ENCODE results near the gene MKLN1.

The MKLN1 gene

DNA sequence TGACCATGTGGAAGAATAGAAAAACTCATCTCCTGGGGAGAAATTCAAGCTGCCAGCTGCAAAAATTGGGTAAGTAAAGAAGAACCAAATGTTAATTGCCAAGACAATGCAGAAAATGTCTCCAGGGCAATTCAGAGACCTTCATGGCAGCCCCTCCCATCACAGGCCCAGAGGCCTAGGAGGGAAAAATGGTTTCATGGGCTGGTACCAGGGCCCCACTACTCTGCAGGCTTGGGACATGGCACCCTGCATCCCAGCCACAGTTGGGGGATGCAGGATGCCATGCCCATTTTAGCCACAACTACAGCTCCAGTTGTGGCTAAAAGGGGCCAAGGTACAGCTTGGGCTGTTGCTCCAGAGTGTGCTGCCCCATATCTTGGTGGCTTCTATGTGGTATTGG lies 20.9 kb upstream of the MKLN1 start:
- Histone ChIP-seq H3K79me2 (ENCODE audit: insufficient read depth, low read depth) (no peaks in the 10 kb centered on the region), H2AFZ (ENCODE audit: low read depth) (no peak overlapping the region), H3K9ac (no peak overlapping the region), H3K4me2 (no peak overlapping the region), H3K27ac (no peak overlapping the region), H3K36me3 (ENCODE audit: insufficient read depth) (no peaks in the 10 kb centered on the region), H3K27me3 (ENCODE audit: insufficient read depth, low read depth) (no peaks in the 10 kb centered on the region), H4K20me1 (ENCODE audit: insufficient read depth) (no peaks in the 10 kb centered on the region), H3K4me1 (ENCODE audit: low read depth, poor library complexity, severe bottlenecking) (no peaks in the 10 kb centered on the region), H3K4me3 (IDR thresholded peaks at IDR 0.05; ENCODE audit: insufficient read depth, low read depth, low read length) (no peak overlapping the region)
- TF ChIP-seq, protein P1, sequence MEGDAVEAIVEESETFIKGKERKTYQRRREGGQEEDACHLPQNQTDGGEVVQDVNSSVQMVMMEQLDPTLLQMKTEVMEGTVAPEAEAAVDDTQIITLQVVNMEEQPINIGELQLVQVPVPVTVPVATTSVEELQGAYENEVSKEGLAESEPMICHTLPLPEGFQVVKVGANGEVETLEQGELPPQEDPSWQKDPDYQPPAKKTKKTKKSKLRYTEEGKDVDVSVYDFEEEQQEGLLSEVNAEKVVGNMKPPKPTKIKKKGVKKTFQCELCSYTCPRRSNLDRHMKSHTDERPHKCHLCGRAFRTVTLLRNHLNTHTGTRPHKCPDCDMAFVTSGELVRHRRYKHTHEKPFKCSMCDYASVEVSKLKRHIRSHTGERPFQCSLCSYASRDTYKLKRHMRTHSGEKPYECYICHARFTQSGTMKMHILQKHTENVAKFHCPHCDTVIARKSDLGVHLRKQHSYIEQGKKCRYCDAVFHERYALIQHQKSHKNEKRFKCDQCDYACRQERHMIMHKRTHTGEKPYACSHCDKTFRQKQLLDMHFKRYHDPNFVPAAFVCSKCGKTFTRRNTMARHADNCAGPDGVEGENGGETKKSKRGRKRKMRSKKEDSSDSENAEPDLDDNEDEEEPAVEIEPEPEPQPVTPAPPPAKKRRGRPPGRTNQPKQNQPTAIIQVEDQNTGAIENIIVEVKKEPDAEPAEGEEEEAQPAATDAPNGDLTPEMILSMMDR (conservative IDR thresholded peaks at IDR 0.05; ENCODE audit: low read depth, low read length) = no peak

DNA sequence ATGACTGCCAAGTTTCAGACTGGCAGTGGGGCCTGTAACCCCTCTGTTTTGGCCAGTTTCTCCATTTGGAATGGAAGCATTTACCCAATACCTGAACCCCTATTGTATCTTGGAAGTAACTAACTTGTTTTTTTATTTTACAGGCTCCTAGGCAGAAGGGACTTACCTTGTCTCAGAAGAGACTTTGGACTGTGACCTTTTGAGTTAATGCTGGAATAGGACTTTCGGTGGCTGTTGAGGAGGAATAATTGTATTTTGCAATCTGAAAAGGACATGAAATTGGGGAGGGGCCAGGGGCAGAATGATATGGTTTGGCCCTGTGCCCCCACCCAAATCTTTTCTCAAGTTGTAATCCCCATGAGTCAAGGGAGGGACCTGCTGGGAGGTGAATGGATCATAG lies 20.0 kb upstream of the MKLN1 start:
- Histone ChIP-seq H3K9ac (no peak overlapping the region), H3K4me2 (no peak overlapping the region), H3K4me1 (ENCODE audit: low read depth, poor library complexity, severe bottlenecking) (no peaks in the 10 kb centered on the region), H2AFZ (ENCODE audit: low read depth) (no peak overlapping the region), H3K4me3 (IDR thresholded peaks at IDR 0.05; ENCODE audit: insufficient read depth, low read depth, low read length) (no peak overlapping the region), H3K27me3 (ENCODE audit: insufficient read depth, low read depth) (no peaks in the 10 kb centered on the region), H3K79me2 (ENCODE audit: insufficient read depth, low read depth) (no peaks in the 10 kb centered on the region), H3K36me3 (ENCODE audit: insufficient read depth) (no peaks in the 10 kb centered on the region), H4K20me1 (ENCODE audit: insufficient read depth) (no peaks in the 10 kb centered on the region), H3K27ac (no peak overlapping the region)
- TF ChIP-seq, protein P1 (conservative IDR thresholded peaks at IDR 0.05; ENCODE audit: low read depth, low read length) = no peak

DNA sequence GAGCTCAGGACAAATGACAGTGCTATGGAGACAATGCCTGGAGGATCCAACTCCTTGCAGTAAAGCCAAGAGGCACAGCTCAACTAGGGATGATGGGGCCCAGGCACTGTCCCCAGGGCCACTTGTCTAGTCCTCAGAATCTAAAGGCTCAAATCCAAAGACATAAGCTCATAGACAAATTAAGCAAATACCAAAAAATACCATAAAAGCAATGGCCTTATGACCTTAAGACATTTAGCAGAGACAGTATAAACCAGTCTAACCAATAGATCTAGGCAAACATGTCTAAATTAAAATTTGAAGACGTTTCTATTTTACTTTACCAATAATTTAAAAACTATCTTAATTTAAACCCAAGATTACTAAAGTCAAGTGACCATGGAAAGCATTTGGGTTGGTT lies 14.8 kb upstream of the MKLN1 start:
- no peak overlapping the region for H3K27ac ChIP-seq
- H3K4me3 ChIP-seq (IDR thresholded peaks at IDR 0.05; ENCODE audit: insufficient read depth, low read depth, low read length) = no peak overlapping the region
- H2AFZ ChIP-seq (ENCODE audit: low read depth) = no peak overlapping the region
- no peak overlapping the region for H3K9ac ChIP-seq
- no peaks in the 10 kb centered on the region for H3K36me3 ChIP-seq (ENCODE audit: insufficient read depth)
- no peak overlapping the region for H3K4me2 ChIP-seq
- H3K4me1 ChIP-seq (ENCODE audit: low read depth, poor library complexity, severe bottlenecking) = no peaks in the 10 kb centered on the region
- H3K27me3 ChIP-seq (ENCODE audit: insufficient read depth, low read depth) = no peaks in the 10 kb centered on the region
- no peaks in the 10 kb centered on the region for H3K79me2 ChIP-seq (ENCODE audit: insufficient read depth, low read depth)
- TF ChIP-seq, protein P1 (conservative IDR thresholded peaks at IDR 0.05; ENCODE audit: low read depth, low read length) = no peak
- no peaks in the 10 kb centered on the region for H4K20me1 ChIP-seq (ENCODE audit: insufficient read depth)

DNA sequence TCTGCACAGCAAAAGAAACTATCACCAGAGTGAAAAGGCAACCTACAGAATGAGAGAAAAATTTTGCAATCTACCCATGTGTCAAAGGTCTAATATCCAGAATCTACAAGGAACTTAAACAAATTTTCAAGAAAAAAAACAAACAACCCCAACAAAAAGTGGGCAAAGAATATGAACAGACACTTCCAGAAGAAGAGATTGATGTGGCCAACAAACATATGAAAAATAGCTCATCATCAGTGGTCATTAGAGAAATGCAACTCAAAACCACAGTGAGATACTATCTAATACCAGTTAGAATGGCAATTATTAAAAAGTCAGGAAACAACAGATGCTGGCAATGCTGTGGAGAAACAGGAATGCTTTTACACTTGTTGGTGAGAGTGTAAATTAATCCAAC lies 7.1 kb upstream of the MKLN1 start:
- Histone ChIP-seq H3K36me3 (ENCODE audit: insufficient read depth) (no peaks in the 10 kb centered on the region), H3K27ac (no peak overlapping the region), H3K4me2 (no peak overlapping the region), H2AFZ (ENCODE audit: low read depth) (no peak overlapping the region), H3K79me2 (ENCODE audit: insufficient read depth, low read depth) (no peaks in the 10 kb centered on the region), H3K4me1 (ENCODE audit: low read depth, poor library complexity, severe bottlenecking) (no peaks in the 10 kb centered on the region), H3K27me3 (ENCODE audit: insufficient read depth, low read depth) (no peaks in the 10 kb centered on the region), H4K20me1 (ENCODE audit: insufficient read depth) (no peaks in the 10 kb centered on the region), H3K4me3 (IDR thresholded peaks at IDR 0.05; ENCODE audit: insufficient read depth, low read depth, low read length) (no peak overlapping the region), H3K9ac (no peak overlapping the region)
- TF ChIP-seq, protein P1 (conservative IDR thresholded peaks at IDR 0.05; ENCODE audit: low read depth, low read length) = no peak

DNA sequence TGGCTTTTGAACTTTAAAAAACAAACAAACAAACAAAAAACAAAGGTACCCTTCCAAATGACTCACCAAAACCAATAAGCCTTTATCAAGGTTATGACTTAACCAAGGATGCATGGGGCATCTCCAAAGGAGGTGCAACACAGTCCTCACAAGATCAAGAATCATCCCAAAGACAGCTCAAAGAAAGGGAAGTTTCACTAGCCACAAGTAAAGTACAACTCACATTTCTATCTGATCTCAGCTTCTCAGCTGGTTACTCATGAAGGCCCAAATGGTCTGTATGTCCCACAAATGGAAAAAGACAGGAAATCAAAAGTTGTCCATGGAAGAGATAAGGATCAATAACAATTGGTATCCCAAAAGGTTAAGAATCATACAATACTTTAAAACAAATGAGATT lies 6.0 kb upstream of the MKLN1 start:
- TF ChIP-seq, protein P1 (conservative IDR thresholded peaks at IDR 0.05; ENCODE audit: low read depth, low read length) = no peak
- no peaks in the 10 kb centered on the region for H3K79me2 ChIP-seq (ENCODE audit: insufficient read depth, low read depth)
- H3K4me1 ChIP-seq (ENCODE audit: low read depth, poor library complexity, severe bottlenecking) = peaks cover 2% of the 10 kb centered on the region
- H3K27me3 ChIP-seq (ENCODE audit: insufficient read depth, low read depth) = no peaks in the 10 kb centered on the region
- no peaks in the 10 kb centered on the region for H3K36me3 ChIP-seq (ENCODE audit: insufficient read depth)
- no peaks in the 10 kb centered on the region for H4K20me1 ChIP-seq (ENCODE audit: insufficient read depth)
- no peak overlapping the region for H3K9ac ChIP-seq
- H2AFZ ChIP-seq (ENCODE audit: low read depth) = no peak overlapping the region
- H3K27ac ChIP-seq = no peak overlapping the region
- no peak overlapping the region for H3K4me3 ChIP-seq (IDR thresholded peaks at IDR 0.05; ENCODE audit: insufficient read depth, low read depth, low read length)
- H3K4me2 ChIP-seq = no peak overlapping the region
